Activated B cell treated with CpG ODN at 0.5 μM for 24 hours (primary cell): Measurements from ENCODE around the gene FN3K. TPM values are rescaled to one million over a fixed set of nuclear protein-coding genes. Genes with fewer than 3 reads are reported as not detected.
"Not testable (repeated sequence)": the region's sequence is repeated elsewhere in the genome, so short reads cannot be mapped to it uniquely, and the experiment has no call there.

Experiments used
- ATAC-seq: fragments of 200-7000 bp; cut with Tn5 transposase; one replicate; pipeline ENCODE4 v1.10.0; 2021; ENCODE audit warnings: low read depth, mild to moderate bottlenecking, moderate library complexity
- CTCF ChIA-PET: fragments of 350-600 bp; sonication (Branson Sonifier 250); formaldehyde crosslinking; loops from one replicate; lab custom pipeline; 2021; ENCODE audit warnings: antibody characterized with exemption; lab: Charles Lee
- POLR2A ChIA-PET: fragments of 350-600 bp; sonication (Branson Sonifier 250); formaldehyde crosslinking; loops from one replicate; lab custom pipeline; 2021; ENCODE audit warnings: antibody characterized with exemption; lab: Charles Lee
- DNase-seq: peaks from one replicate; pipeline ENCODE4 v3.0.0; 2022
- H3K27ac Mint-ChIP-seq: one replicate; pipeline ENCODE4 v1.8.0; 2020; ENCODE audit warnings: mixed read lengths
- H3K27me3 Mint-ChIP-seq: one replicate; pipeline ENCODE4 v1.8.0; 2021; ENCODE audit warnings: mixed read lengths
- H3K36me3 Mint-ChIP-seq: one replicate; pipeline ENCODE4 v1.8.0; 2021; ENCODE audit warnings: low read depth, mixed read lengths
- H3K4me1 Mint-ChIP-seq: one replicate; pipeline ENCODE4 v1.8.0; 2021; ENCODE audit warnings: mixed read lengths
- H3K4me3 Mint-ChIP-seq: one replicate; pipeline ENCODE4 v1.8.0; 2020; ENCODE audit warnings: mild to moderate bottlenecking, mixed read lengths
- H3K9me3 Mint-ChIP-seq: one replicate; pipeline ENCODE4 v1.8.0; 2020; ENCODE audit warnings: mixed read lengths
- intact Hi-C: fragments of 100-400 bp; cut with micrococcal nuclease; formaldehyde crosslinking; loops from one replicate; pipeline ENCODE4 v1.15.1; 2024
- total RNA-seq: library from RNA; stranded (reverse); gene quantifications from 2 replicates; pipeline ENCODE4 v1.2.3, GENCODE V29; 2022
- TF ChIP-seq, protein P1 (sequence below): fragments of 200-600 bp; IDR thresholded peaks from one replicate; pipeline ENCODE4 v1.8.0; 2022; ENCODE audit warnings: antibody characterized with exemption, mild to moderate bottlenecking

Gene FN3K
- total RNA-seq, 1 donor from 2014 or later, result 0.44 TPM

DNA sequence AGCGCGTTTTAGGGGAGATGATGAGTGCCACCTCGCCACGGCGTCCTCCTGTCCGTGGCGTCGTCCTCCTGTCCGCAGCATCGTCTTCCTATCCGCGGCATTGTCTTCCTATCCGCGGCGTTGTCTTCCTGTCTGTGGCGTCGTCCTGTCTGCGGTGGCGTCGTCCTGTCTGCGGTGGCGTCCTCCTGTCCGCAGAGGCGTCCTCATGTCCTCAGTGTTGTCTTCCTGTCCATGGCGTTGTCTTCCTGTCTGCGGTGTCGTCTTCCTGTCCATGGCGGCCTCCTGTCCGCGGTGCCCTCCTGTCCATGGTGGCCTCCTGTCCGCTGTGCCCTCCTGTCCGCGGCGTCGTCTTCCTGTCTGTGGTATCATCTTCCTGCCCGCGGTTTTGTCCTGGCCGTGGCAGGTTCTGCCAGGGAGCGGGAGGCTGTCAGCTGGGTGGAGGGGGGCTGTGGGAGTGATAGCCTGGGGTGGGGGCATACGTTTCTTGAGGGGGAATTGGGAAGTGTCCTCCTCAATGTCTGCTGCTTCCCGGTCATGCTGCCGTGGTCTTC, 47.3 kb downstream of the FN3K start:
- ChIA-PET CTCF (interaction anchor here (0.8 to 0.9 kb wide), 2 partner anchors 16 to 266 kb away, joined by 3 to 4 read pairs; no protein-coding TSS in a partner anchor), POLR2A (no interaction called here)
- Mint-ChIP-seq H3K27me3 (no peaks in the 10 kb centered on the region), H3K4me1 (peaks cover 5% of the 10 kb centered on the region), H3K36me3 (peaks cover 25% of the 10 kb centered on the region), H3K4me3 (no peak overlapping the region), H3K9me3 (no peaks in the 10 kb centered on the region), H3K27ac (no peak overlapping the region)
- no peak for DNase-seq
- TF ChIP-seq, protein P1, sequence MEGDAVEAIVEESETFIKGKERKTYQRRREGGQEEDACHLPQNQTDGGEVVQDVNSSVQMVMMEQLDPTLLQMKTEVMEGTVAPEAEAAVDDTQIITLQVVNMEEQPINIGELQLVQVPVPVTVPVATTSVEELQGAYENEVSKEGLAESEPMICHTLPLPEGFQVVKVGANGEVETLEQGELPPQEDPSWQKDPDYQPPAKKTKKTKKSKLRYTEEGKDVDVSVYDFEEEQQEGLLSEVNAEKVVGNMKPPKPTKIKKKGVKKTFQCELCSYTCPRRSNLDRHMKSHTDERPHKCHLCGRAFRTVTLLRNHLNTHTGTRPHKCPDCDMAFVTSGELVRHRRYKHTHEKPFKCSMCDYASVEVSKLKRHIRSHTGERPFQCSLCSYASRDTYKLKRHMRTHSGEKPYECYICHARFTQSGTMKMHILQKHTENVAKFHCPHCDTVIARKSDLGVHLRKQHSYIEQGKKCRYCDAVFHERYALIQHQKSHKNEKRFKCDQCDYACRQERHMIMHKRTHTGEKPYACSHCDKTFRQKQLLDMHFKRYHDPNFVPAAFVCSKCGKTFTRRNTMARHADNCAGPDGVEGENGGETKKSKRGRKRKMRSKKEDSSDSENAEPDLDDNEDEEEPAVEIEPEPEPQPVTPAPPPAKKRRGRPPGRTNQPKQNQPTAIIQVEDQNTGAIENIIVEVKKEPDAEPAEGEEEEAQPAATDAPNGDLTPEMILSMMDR, result no peak
- intact Hi-C loops, result loop anchor here (1.0 to 10.0 kb wide), 3 partner anchors 132 to 272 kb away; no protein-coding TSS in a partner anchor
- ATAC-seq, result no peak

DNA sequence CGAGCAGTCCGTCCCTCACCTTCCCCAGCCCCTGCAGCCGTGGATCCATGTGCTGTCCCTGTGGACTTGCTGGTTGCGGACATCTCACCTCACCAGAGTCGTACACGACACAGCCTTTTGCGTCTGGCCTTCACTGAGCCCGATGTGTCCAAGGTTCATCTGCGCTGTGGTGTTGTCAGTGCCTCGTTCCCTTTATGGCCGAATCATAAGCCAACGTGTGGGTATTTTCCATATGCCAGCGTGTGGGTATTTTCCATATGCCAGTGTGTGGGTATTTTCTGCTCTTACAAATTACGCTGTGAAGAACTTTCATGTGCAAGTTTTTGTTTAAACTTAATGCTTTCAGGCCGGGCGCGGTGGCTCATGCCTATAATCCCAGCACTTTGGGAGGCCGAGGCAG, 48.1 kb downstream of the FN3K start:
- CTCF ChIA-PET, result no interaction called here
- peaks cover 5% of the 10 kb centered on the region for H3K4me1 Mint-ChIP-seq
- TF ChIP-seq, protein P1, result no peak
- intact Hi-C loops, result loop anchor here (10.0 kb wide), 1 partner anchor 271 kb away; no protein-coding TSS in a partner anchor
- peaks cover 25% of the 10 kb centered on the region for H3K36me3 Mint-ChIP-seq
- POLR2A ChIA-PET, result no interaction called here
- H3K9me3 Mint-ChIP-seq, result no peaks in the 10 kb centered on the region
- no peak overlapping the region for H3K27ac Mint-ChIP-seq
- DNase-seq (no peak), ATAC-seq (no peak)
- H3K27me3 Mint-ChIP-seq, result no peaks in the 10 kb centered on the region
- H3K4me3 Mint-ChIP-seq, result no peak overlapping the region

DNA sequence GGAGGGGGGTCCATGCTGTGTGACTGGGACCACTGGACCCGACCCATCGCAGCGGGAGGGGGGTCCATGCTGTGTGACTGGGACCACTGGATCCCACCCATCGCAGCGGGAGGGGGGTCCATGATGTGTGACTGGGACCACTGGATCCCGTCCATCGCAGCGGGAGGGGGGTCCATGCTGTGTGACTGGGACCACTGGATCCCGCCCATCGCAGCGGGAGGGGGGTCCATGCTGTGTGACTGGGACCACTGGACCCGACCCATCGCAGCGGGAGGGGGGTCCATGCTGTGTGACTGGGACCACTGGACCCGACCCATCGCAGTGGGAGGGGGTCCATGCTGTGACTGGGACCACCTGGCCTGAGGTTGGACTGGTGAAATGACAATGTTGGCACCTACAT, 50.2 kb downstream of the FN3K start:
- H3K4me1 Mint-ChIP-seq, ATAC-seq, H3K4me3 Mint-ChIP-seq, H3K27me3 Mint-ChIP-seq, DNase-seq, H3K9me3 Mint-ChIP-seq, POLR2A ChIA-PET, CTCF ChIA-PET, H3K27ac Mint-ChIP-seq: not testable (repeated sequence)
- peaks cover 32% of the 10 kb centered on the region for H3K36me3 Mint-ChIP-seq
- intact Hi-C loops, result loop anchor here (5.0 to 10.0 kb wide), 2 partner anchors 77 to 269 kb away; no protein-coding TSS in a partner anchor

DNA sequence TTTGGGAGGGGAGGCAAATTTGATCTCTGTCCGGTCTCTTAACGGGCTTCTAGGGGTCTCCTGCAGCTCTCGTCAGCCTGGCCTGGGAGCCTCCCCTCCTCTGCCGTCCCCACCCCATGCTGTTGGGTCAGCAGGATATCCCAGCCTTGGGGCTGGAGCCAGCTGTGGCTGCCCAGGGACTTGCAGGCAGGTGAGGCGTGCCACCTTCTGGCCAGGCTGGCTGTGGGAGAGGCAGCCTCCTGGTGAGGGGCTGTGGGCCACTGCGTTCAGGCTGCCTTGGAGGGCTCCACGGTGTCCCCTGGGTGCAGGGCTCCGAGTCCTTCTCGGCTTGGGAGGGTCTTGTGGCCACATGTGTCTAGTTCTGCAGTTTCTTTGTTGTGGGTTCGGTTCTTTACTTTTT, 51.0 kb downstream of the FN3K start:
- Mint-ChIP-seq H3K9me3 (no peaks in the 10 kb centered on the region), H3K4me1 (peaks cover 5% of the 10 kb centered on the region), H3K27me3 (no peaks in the 10 kb centered on the region), H3K4me3 (no peak overlapping the region), H3K36me3 (peaks cover 33% of the 10 kb centered on the region), H3K27ac (no peak overlapping the region)
- no peak for DNase-seq
- POLR2A ChIA-PET, result no interaction called here
- CTCF ChIA-PET, result no interaction called here
- TF ChIP-seq, protein P1, result no peak
- intact Hi-C loops, result loop anchor here (5.0 to 10.0 kb wide), 2 partner anchors 76 to 268 kb away; no protein-coding TSS in a partner anchor
- ATAC-seq, result no peak

DNA sequence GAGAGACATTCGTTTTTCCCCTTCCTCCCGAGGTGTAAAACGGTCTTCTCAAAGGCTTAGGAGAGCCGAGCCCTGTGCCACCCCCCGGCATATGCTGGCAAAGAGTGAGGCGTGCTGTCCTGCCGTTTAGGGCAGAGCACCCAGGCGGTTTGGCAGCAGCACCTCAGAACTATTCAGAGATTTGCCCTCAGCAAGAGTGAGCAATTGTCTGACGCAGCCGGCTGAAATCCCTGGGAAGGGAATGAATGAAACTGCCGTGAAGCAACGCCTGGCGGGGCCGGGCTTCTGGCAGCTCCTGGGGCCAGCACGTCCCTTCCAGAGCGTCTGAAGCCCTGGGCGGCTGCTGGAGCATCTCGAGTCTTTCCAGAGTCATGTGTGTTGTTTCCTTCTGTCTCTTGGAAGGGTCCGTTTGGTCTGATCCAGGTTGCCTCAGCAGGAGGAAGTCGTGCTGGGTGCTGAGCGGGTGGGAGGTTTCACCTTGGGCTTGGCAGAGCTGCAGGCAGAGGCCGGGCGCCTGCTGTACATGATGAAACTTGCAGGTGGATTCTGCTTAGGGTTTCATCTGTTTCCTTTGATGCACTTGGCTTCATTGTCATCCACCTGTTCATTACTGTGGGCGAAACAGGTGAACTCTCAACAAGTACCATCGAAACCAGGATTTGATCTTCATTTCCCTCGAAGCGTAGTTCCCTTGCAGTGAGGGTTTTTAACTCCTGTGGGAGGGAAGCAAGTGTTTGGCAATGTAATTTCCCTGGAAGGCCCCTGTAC, 51.9 kb downstream of the FN3K start:
- TF ChIP-seq, protein P1, result no peak
- ATAC-seq, result no peak
- H3K27me3 Mint-ChIP-seq, result no peaks in the 10 kb centered on the region
- POLR2A ChIA-PET, result no interaction called here
- DNase-seq, result no peak
- no peak overlapping the region for H3K4me3 Mint-ChIP-seq
- H3K36me3 Mint-ChIP-seq, result peaks cover 32% of the 10 kb centered on the region
- no peak overlapping the region for H3K27ac Mint-ChIP-seq
- CTCF ChIA-PET, result no interaction called here
- H3K9me3 Mint-ChIP-seq, result no peaks in the 10 kb centered on the region
- intact Hi-C loops, result loop anchor here (5.0 to 10.0 kb wide), 2 partner anchors 75 to 268 kb away; no protein-coding TSS in a partner anchor
- no peaks in the 10 kb centered on the region for H3K4me1 Mint-ChIP-seq
